Transverse colon (tissue), 4 donors: ENCODE data around the gene NAAA. TPM values are rescaled to one million over a fixed set of nuclear protein-coding genes. Genes with fewer than 3 reads are reported as not detected.

Experiments
- DNase-seq: peaks from one replicate; pipeline ENCODE4 v3.0.0-alpha.2; 2019
- H3K27ac ChIP-seq, 4 donors: fragments of 200-600 bp; sonication (generic); 2 replicates each; pipeline ENCODE4 v1.5.1; 2016 to 2018; ENCODE audit warnings: inconsistent platforms in 4 of 4
- H3K27me3 ChIP-seq: fragments of 200-600 bp; sonication (generic); 2 replicates; pipeline ENCODE4 v1.5.1; 2017; ENCODE audit warnings: inconsistent platforms
- H3K36me3 ChIP-seq, 4 donors: fragments of 200-600 bp; sonication (generic); 2 replicates each; pipeline ENCODE4 v1.5.1; 2017 to 2019; ENCODE audit warnings: inconsistent platforms in 4 of 4
- H3K4me1 ChIP-seq, 4 donors: fragments of 200-600 bp; sonication (generic); 2 replicates each; pipeline ENCODE4 v1.5.1; 2017 to 2020; ENCODE audit warnings: inconsistent platforms in 4 of 4
- H3K4me3 ChIP-seq, 4 donors: fragments of 200-600 bp; sonication (generic); 1 replicate in 1 of 4; 2 replicates in 3 of 4; pipeline versions ENCODE4 v1.5.1 to v1.6.1; 2017 to 2019; ENCODE audit warnings: inconsistent platforms in 4 of 4
- H3K9me3 ChIP-seq, 2 donors: fragments of 200-600 bp; sonication (generic); 2 replicates each; pipeline ENCODE4 v1.5.1; 2017 to 2019; ENCODE audit warnings: inconsistent platforms in 2 of 2
- EP300 ChIP-seq: sonication (generic); formaldehyde crosslinking; IDR thresholded peaks from one replicate; pipeline ENCODE4 v1.6.1; 2017; ENCODE audit warnings: antibody characterized with exemption, low read depth
- POLR2A ChIP-seq: fragments of 450-650 bp; IDR thresholded peaks from one replicate; pipeline ENCODE4 v1.6.1; 2016; ENCODE audit warnings: antibody characterized with exemption, mild to moderate bottlenecking, moderate library complexity
- POLR2AphosphoS5 ChIP-seq, 3 donors: sonication (generic); formaldehyde crosslinking; IDR thresholded peaks; one replicate each; pipeline ENCODE4 v1.6.1; 2016; ENCODE audit warnings: antibody characterized with exemption in 3 of 3
- WGBS, 2 donors: methylation state at CpG; one replicate each; pipeline ENCODE4 v1.1.5; 2018; ENCODE audit warnings: low coverage in 1 of 2; 5-methylcytosine and 5-hydroxymethylcytosine counted together
- in situ Hi-C, 4 donors: fragments of 200-750 bp; cut with MboI; loops; one replicate each; pipeline versions ENCODE4 v1.15.0 to v1.15.1; 2017; ENCODE audit warnings: low sequenced_read_pairs in 3 of 4, low pct_ligation_motif_present in 1 of 4, low pct_unique_long_range_greater_than_20kb in 1 of 4
- intact Hi-C: fragments of 100-400 bp; cut with DNase I; formaldehyde crosslinking; loops from one replicate; pipeline ENCODE4 v1.15.1; 2023; ENCODE audit warnings: low total_unique reads
- total RNA-seq, 4 donors: library from RNA; depleted of rRNA; stranded (reverse); fragments of >200 nt; gene quantifications; one replicate each; pipeline ENCODE4 v1.1.0, GENCODE V29; 2016
- TF ChIP-seq, protein P1 (sequence below), 5 experiments: fragments of 200-600 bp in 3 of 5; fragments of 450-650 bp in 2 of 5; sonication (generic) in 3 of 5; IDR thresholded peaks; 1 replicate in 2 of 5; 2 replicates in 3 of 5; pipeline ENCODE4 v1.5.1; 2016 to 2017; ENCODE audit warnings: antibody characterized with exemption in 5 of 5, inconsistent platforms in 3 of 5, mild to moderate bottlenecking in 2 of 5, moderate library complexity in 1 of 5

NAAA gene
- total RNA-seq, 4 donors from 2014 or later: 219 to 603 (median 461) TPM

DNA sequence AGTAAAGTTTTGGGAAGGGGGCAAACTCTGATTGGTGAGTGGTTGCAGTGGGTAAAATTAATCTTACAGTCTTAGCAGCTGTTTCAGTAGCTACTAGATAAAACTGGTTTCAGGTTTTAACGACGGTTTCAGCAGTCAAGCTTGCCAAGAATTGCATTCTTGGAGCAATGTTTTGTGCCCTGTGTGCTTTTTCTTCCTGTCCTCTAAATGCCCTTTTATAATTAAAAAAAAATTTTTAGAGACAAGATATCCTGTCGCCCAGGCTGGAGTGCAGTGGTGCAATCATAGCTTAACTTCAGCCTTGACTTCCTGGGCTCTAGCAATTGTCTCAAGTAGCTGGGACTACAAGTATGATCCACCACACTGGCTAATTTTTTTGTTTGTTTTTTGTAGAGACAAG, 32.3 kb downstream of the NAAA start:
- in situ Hi-C loops (no loop called here), intact Hi-C loops (no loop called here)

DNA sequence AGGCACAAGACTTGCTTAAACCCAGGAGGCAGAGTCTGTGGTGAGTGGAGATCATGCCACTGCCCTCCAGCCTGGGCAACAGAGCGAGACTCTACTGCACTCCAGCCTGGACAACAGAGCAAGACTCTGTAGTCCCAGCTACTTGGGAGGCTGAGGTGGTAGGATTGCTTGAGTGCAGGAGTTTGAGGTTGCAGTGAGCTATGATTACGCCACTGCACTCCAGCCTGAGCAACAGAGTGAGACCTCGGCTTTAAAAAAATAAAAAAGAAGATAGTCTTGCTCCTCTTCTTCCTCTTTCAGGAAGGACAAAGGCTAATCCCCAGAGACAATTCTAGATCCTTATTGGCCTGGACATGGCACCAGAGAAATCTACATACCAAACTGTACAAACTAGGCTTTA, 32.8 kb downstream of the NAAA start:
- no peaks in the 10 kb centered on the region for H3K9me3 ChIP-seq
- no peak for TF ChIP-seq POLR2AphosphoS5 (IDR thresholded peaks at IDR 0.05)
- TF ChIP-seq, protein P1, sequence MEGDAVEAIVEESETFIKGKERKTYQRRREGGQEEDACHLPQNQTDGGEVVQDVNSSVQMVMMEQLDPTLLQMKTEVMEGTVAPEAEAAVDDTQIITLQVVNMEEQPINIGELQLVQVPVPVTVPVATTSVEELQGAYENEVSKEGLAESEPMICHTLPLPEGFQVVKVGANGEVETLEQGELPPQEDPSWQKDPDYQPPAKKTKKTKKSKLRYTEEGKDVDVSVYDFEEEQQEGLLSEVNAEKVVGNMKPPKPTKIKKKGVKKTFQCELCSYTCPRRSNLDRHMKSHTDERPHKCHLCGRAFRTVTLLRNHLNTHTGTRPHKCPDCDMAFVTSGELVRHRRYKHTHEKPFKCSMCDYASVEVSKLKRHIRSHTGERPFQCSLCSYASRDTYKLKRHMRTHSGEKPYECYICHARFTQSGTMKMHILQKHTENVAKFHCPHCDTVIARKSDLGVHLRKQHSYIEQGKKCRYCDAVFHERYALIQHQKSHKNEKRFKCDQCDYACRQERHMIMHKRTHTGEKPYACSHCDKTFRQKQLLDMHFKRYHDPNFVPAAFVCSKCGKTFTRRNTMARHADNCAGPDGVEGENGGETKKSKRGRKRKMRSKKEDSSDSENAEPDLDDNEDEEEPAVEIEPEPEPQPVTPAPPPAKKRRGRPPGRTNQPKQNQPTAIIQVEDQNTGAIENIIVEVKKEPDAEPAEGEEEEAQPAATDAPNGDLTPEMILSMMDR (IDR thresholded peaks at IDR 0.05): no peak
- TF ChIP-seq EP300: no peak
- TF ChIP-seq POLR2A: no peak
- no peak for DNase-seq
- WGBS, 2 donors: 80 to 100% methylated on average over 1 to 3 of the region's 3 CpGs
- no peaks in the 10 kb centered on the region for H3K4me1 ChIP-seq
- intact Hi-C loops (no loop called here), in situ Hi-C loops (no loop called here)
- no peak overlapping the region for H3K4me3 ChIP-seq
- H3K27me3 ChIP-seq: no peaks in the 10 kb centered on the region
- no peak overlapping the region for H3K27ac ChIP-seq
- no peaks in the 10 kb centered on the region for H3K36me3 ChIP-seq

More for the DNA sequence above, 32.3 kb downstream of the NAAA start:
- H3K36me3 ChIP-seq: no peaks in the 10 kb centered on the region
- H3K4me3 ChIP-seq: no peak overlapping the region
- TF ChIP-seq, protein P1 (IDR thresholded peaks at IDR 0.05): no peak
- no peak for TF ChIP-seq POLR2AphosphoS5 (IDR thresholded peaks at IDR 0.05)
- TF ChIP-seq POLR2A: no peak
- WGBS, 2 donors: 18 to 53% methylated on average over 3 of the region's 3 CpGs
- no peak for DNase-seq
- H3K27me3 ChIP-seq: no peaks in the 10 kb centered on the region
- H3K27ac ChIP-seq: no peak overlapping the region
- H3K4me1 ChIP-seq: no peaks in the 10 kb centered on the region
- H3K9me3 ChIP-seq: no peaks in the 10 kb centered on the region

DNA sequence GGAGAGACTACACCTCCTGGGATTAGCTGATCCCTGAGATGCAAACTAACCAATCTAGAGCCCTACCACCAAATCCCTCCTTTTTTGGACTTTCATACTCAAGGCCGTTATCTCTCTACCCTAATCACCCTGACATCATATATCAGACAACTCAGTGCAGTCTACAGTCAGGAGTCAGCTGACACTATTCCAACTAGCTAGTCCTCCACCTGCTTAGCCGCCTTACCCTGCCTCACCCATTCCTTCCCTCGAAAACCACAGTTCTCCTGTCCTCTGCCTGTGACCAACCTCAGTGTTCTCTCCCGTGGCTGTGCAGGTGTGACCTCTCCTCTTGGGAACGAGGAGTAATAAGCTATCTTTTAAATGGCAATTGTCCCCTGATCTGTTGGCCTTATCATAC, 36.7 kb downstream of the NAAA start:
- intact Hi-C loops: no loop called here
- Histone ChIP-seq H3K4me3 (no peak overlapping the region), H3K27ac (no peak overlapping the region), H3K36me3 (no peaks in the 10 kb centered on the region), H3K9me3 (no peaks in the 10 kb centered on the region), H3K27me3 (no peaks in the 10 kb centered on the region), H3K4me1 (no peaks in the 10 kb centered on the region)
- TF ChIP-seq POLR2A: no peak
- no peak for TF ChIP-seq POLR2AphosphoS5 (IDR thresholded peaks at IDR 0.05)
- TF ChIP-seq EP300: no peak
- TF ChIP-seq, protein P1 (IDR thresholded peaks at IDR 0.05): no peak
- no peak for DNase-seq
- 43 to 50% methylated on average over 4 to 5 of the region's 5 CpGs for WGBS, 2 donors
- in situ Hi-C loops: no loop called here

DNA sequence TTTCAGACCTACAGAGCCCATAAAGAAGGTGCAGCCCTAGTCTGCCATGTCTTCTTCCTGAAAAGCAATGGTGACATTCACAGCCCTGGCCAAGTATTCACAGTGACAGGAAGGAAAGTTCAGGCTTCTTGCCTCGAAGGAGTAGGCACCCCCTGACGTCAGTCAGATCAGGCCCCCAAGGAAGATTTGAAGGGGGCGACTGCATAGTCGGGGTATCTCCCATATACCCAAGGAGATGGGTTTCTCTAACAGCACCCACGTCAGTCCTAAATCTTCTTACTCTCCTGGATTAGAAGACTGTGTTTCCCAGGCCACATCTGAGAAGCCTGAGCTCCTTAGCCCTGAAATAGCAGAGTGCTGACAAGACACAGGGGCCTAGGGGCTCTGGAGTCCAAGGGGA, 38.5 kb downstream of the NAAA start, which contains the start of gene PPEF2:
Gene PPEF2, minus strand, starts transcription at position 101 of the 400 bp plus-strand sequence. CDS start 6,127 bp downstream, outside the sequence.
- intact Hi-C loops: no loop called here
- WGBS, 2 donors: 89% methylated on average over 5 of the region's 5 CpGs; no CpG with 5 or more reads in 1 of the 2 donors
- no peaks in the 10 kb centered on the region for H3K9me3 ChIP-seq

More for the DNA sequence above, 38.5 kb downstream of the NAAA start, which contains the start of gene PPEF2:
- no peak for DNase-seq
- TF ChIP-seq, protein P1 (IDR thresholded peaks at IDR 0.05): no peak
- no peaks in the 10 kb centered on the region for H3K36me3 ChIP-seq
- in situ Hi-C loops: no loop called here
- no peak within 1 kb of the TSS for H3K27ac ChIP-seq
- no peaks in the 10 kb centered on the region for H3K27me3 ChIP-seq
- no peak within 1 kb of the TSS for H3K4me3 ChIP-seq
- H3K4me1 ChIP-seq: no peaks in the 10 kb centered on the region
